Measurements from ENCODE around the gene SH2D3A.

GRCh38 chr19:6809262-6809661 is 42.0 kb upstream of the SH2D3A start:
- TF ChIP-seq ETS1 (IDR thresholded peaks at IDR 0.05): no peak
- no peak for TF ChIP-seq CTCF (conservative IDR thresholded peaks at IDR 0.05; ENCODE audit: low read depth in 2 of 2)
- no peak for TF ChIP-seq STAT1 (IDR thresholded peaks at IDR 0.05; ENCODE audit: unreplicated experiment)
- TF ChIP-seq POLR2AphosphoS5 (IDR thresholded peaks at IDR 0.05; ENCODE audit: low read depth): no peak

Measured in GM23338 (cell line).